Measurements from ENCODE around the gene PRR19.

The PRR19 gene

DNA sequence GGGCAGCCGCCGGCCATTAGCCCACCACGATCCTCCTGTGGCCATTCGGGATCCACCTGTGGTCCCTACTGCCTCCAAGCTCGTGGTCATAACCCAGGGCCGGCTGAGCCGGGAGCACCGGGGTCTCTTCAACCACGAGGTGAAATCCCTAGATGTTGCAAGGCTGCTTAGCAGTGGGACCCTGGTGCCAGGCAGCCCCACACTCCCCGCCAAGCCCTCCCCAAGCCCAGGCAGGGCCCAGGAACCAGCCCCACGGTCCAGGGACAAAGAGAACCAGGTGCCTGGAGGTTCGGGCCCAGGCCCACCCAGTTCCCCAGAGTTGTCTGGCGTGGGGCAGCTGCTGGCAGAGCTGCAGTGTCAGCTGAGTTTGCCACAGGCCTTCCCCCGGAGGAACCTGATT, 7.8 kb downstream of the PRR19 start:
- no peak overlapping the region for H3K4me3 Mint-ChIP-seq
- TF ChIP-seq, protein P1, sequence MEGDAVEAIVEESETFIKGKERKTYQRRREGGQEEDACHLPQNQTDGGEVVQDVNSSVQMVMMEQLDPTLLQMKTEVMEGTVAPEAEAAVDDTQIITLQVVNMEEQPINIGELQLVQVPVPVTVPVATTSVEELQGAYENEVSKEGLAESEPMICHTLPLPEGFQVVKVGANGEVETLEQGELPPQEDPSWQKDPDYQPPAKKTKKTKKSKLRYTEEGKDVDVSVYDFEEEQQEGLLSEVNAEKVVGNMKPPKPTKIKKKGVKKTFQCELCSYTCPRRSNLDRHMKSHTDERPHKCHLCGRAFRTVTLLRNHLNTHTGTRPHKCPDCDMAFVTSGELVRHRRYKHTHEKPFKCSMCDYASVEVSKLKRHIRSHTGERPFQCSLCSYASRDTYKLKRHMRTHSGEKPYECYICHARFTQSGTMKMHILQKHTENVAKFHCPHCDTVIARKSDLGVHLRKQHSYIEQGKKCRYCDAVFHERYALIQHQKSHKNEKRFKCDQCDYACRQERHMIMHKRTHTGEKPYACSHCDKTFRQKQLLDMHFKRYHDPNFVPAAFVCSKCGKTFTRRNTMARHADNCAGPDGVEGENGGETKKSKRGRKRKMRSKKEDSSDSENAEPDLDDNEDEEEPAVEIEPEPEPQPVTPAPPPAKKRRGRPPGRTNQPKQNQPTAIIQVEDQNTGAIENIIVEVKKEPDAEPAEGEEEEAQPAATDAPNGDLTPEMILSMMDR (IDR thresholded peaks at IDR 0.05) = no peak
- H3K36me3 Mint-ChIP-seq (ENCODE audit: low read depth) = no peaks in the 10 kb centered on the region
- peaks cover 4% of the 10 kb centered on the region for H3K9me3 Mint-ChIP-seq
- H3K27ac Mint-ChIP-seq = no peak overlapping the region
- peaks cover 14% of the 10 kb centered on the region for H3K4me1 Mint-ChIP-seq
- peaks cover 38% of the 10 kb centered on the region for H3K27me3 Mint-ChIP-seq (ENCODE audit: low read depth, poor library complexity)
- DNase-seq = no peak

- Mint-ChIP-seq H3K36me3 (ENCODE audit: low read depth) (no peaks in the 10 kb centered on the region), H3K4me1 (peaks cover 18% of the 10 kb centered on the region), H3K27me3 (ENCODE audit: low read depth, poor library complexity) (peaks cover 55% of the 10 kb centered on the region), H3K4me3 (no peak overlapping the region), H3K9me3 (peaks cover 4% of the 10 kb centered on the region), H3K27ac (no peak overlapping the region)
- DNase-seq = no peak
- TF ChIP-seq, protein P1 (IDR thresholded peaks at IDR 0.05) = no peak
These were observed 9.7 kb downstream of the PRR19 start for GRCh38 chr19:42311657-42312056.

DNA sequence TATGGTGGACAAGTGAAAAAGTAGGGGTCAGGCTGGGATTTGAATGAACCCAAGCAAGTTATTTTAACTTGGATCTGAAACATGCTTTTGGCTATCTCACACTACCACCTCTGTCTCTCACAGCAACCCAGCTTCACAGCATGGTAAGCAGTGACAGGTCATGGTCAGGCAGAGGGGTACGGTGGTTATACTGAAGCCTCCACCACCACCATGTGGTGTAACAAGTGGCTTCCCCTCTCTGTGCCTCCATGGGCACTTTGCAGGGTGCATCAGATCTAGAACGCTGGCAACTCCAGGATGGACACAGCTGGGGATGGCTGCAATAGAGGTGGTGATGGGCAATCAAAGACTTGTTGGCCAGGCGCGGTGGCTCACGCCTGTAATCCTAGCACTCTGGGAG, 10.4 kb downstream of the PRR19 start:
- TF ChIP-seq, protein P1 (IDR thresholded peaks at IDR 0.05) = no peak
- peak overlapping the region; percentile 81 for H3K4me3 Mint-ChIP-seq
- peaks cover 4% of the 10 kb centered on the region for H3K9me3 Mint-ChIP-seq
- H3K27ac Mint-ChIP-seq = no peak overlapping the region
- H3K4me1 Mint-ChIP-seq = peaks cover 21% of the 10 kb centered on the region
- no peak for DNase-seq
- peaks cover 62% of the 10 kb centered on the region for H3K27me3 Mint-ChIP-seq (ENCODE audit: low read depth, poor library complexity)
- H3K36me3 Mint-ChIP-seq (ENCODE audit: low read depth) = no peaks in the 10 kb centered on the region

DNA sequence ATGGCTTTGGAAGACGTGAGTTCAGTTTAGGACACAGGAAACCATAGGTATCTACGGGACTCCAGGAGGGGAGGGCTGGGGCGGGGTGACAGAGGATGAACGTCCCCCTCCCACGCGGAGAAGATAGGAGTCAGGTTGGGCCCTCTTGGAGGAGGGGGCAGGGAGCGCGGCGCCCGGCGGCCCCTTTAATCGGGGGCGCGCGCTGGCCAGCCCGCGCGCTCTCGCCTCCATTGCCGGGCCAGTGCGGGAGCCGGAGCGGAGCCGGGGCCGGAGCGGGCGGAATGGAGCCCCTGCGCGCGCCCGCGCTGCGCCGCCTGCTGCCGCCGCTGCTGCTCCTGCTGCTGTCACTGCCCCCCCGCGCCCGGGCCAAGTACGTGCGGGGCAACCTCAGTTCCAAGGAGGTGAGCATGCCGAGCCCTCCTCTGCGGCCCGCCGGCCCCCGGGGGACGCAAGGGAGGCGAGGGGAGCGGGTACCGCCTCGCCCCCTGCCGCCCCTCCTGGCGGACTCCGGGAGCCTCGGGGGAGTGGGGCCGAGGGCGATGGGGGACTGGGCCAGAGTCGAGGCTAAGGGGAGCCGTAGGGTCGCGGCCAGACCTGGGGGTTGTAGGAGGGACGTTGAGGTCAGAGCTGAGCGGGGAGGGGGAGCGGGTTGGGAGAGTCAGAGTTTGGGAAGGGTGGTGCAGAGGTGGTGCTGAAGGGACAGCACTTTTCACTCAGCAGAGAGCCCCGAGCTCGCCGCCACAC, 11.3 kb downstream of the PRR19 start, which contains the start of gene TMEM145:
Gene TMEM145 (plus strand): TSS at position 214 of the 744 bp plus-strand sequence. CDS start 68 bp downstream, at position 282.
- Mint-ChIP-seq H3K4me1 (peaks cover 23% of the 10 kb centered on the region), H3K27me3 (ENCODE audit: low read depth, poor library complexity) (peaks cover 68% of the 10 kb centered on the region), H3K9me3 (no peaks in the 10 kb centered on the region), H3K27ac (no peak within 1 kb of the TSS), H3K36me3 (ENCODE audit: low read depth) (no peaks in the 10 kb centered on the region), H3K4me3 (peak within 1 kb of the TSS; percentile 81)
- TF ChIP-seq, protein P1 (IDR thresholded peaks at IDR 0.05) = no peak
- peak; percentile 79 for DNase-seq

- Mint-ChIP-seq H3K9me3 (no peaks in the 10 kb centered on the region), H3K27ac (no peak overlapping the region), H3K36me3 (ENCODE audit: low read depth) (no peaks in the 10 kb centered on the region), H3K27me3 (ENCODE audit: low read depth, poor library complexity) (peaks cover 75% of the 10 kb centered on the region), H3K4me3 (peak overlapping the region; percentile 77), H3K4me1 (peaks cover 23% of the 10 kb centered on the region)
- DNase-seq = no peak
- TF ChIP-seq, protein P1 (IDR thresholded peaks at IDR 0.05) = no peak
These were observed 12.2 kb downstream of the PRR19 start for GRCh38 chr19:42313840-42314755.
